NCI-H2107 treated with DMSO at 0.1 percent for 48 hours (cell line): Measurements from ENCODE around the gene NPTN.

Experiments used
- DNase-seq: peaks from one replicate; lab custom pipeline; 2025; ENCODE audit not compliant: unreplicated experiment; lab: John Stamatoyannopoulos, UW

NPTN gene

DNA sequence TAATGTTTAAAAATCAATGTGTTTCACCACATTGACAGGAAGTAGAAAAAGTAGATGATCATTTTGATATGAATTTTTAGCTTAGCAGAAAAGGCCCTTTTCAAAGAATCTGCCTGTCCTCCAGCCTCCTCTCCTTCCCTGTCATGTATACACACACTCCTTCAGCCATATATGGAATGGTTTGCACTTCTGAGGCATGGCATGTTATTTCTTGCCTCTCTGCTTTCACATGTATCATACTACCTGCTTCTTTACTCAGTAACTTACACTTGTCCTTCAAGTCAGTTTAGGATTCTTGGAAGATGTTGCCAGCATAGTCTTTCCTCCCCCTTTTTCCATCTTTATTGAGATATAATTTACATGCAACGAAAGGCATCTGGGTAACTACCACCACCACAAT lies 111.2 kb downstream of the NPTN start:
- DNase-seq = no peak

DNA sequence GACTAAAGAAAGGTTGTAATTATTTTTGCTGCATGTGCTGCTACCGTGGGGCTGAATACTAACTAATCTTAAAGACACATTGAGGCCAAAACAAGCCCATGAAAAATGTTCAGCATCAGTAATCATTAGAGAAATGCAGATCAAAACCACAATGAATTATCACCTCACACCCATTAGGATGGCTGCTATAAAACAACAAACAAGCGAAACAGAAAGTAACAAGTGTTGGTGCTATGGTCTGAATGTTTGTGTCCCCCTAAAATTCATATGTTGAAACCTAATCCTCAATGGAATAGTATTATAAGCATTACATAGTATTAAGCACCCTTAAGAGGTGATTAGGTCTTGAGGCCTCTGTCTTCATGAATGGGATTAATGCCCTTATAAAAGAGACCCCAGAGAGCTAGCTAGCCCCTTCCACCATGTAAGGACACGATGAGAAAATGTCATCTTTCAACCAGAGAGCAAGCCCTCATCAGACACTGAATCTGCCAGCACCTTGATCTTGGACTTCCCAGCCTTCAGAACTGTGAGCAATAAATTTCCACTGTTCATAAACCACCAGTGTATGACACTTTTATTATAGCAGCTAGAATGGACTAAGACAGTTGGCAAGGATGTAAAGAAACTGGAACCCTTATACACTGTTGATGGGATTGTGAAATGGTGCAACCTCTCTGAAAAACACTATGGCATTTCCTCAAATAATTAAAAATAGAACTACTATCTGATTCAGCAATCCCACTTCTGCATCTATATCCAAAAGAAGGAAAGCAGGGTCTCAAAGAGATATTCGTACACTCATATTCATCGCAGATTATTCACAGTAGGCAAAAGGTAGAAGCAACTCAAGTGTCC lies 114.1 kb downstream of the NPTN start:
- DNase-seq = no peak

DNA sequence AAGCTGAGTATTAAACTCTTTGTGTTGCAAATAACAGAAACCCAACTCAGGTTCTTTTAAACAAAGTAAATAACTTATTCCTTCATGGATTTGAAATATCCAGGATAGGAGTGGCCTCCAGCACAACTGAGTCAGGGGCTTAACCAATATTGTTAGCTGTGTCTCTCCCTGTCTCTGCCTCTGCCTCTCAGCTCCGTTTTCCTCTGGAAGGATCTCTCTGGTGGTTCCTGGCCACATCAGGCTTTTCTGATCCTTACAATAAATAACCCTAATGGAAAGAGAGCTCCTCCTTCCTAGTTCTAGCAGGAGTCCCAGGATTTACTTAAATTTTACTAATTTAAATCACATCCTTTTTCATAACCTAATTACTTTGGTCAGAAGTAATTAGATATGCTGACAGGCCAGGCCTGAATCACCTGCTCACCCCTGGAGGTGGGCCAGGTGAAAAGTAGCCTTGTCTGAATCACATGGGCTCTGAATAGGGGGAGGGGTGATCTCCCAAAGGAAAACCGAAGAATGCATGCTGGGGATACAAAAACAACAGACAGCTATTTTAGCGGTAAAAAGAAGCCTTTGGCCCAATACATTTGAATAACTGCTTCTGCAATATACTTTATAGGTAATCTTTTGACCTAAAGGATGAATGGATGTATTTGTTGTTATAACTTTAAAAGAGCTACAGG lies 114.9 kb downstream of the NPTN start:
- peak; percentile 7 for DNase-seq

DNA sequence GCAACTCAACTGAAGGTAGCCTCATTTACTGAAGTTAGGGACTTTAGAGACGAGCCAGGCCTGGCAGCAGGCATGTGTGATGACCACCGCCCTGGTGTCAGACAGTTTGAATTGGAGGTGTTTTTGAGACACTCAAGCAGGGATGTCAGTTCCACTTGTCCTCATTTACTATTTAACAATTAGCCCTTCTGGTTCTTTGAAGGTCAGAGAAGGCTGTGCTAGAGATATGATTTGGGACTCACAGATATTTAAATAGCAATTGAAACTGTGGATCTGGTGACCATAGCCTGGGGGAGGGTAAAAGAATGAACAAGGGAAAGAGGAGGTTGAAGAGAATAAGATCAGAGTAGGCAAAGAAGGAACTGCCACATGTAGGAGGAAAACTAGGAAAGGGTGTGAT lies 115.6 kb downstream of the NPTN start:
- no peak for DNase-seq

DNA sequence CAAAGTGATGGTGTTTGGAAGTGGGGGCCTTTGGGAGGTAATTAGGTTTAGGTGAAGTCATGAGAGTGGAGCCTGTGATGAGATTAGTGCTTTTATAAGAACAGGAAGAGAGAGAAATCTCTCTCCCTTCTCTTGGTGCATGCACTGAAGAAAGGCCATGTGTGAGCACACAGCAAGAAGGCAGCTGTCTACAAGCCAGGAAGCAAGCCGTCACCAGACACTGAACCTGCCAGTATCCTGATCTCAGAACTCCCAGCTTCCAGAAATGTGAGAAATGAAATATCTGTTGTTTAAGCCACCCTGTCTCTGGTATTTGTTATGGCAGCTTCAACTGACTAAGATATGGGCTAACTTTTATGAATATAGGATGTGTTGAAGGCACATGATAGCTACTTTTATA lies 117.7 kb downstream of the NPTN start:
- no peak for DNase-seq
